GM23338 (cell line): ENCODE measurements around the gene CAMSAP2. TPM values are rescaled to one million over a fixed set of nuclear protein-coding genes. Genes with fewer than 3 reads are reported as not detected.
A peak's percentile ranks its signal among the peaks of the same experiment; 100 is the strongest.

Experiments
- ATAC-seq: fragments of 200-7000 bp; cut with Tn5 transposase; 3 replicates; pipeline ENCODE4 v1.9.1; 2020
- DNase-seq: peaks from one replicate; pipeline ENCODE4 v3.0.0-alpha.2; 2015; ENCODE audit warnings: low spot score
- H2AFZ ChIP-seq: fragments of 200-600 bp; sonication (generic); 2 replicates; pipeline ENCODE4 v1.8.0; 2016; ENCODE audit warnings: antibody characterized with exemption, mild to moderate bottlenecking, moderate library complexity
- H3F3A ChIP-seq: fragments of 200-600 bp; sonication (generic); replicated peaks from 2 replicates; pipeline ENCODE4 v1.8.0; 2017; ENCODE audit warnings: antibody characterized with exemption, mixed run types, low read depth
- H3K27ac ChIP-seq: fragments of 200-600 bp; sonication (generic); 2 replicates; pipeline ENCODE4 v1.6.1; 2016; ENCODE audit warnings: low read depth
- H3K27me3 ChIP-seq: fragments of 200-600 bp; sonication (generic); 2 replicates; pipeline ENCODE4 v1.8.0; 2016; ENCODE audit warnings: mild to moderate bottlenecking, mixed run types, moderate library complexity; ENCODE audit not compliant: insufficient read depth
- H3K36me3 ChIP-seq: fragments of 200-600 bp; sonication (generic); 2 replicates; pipeline ENCODE4 v1.8.0; 2016; ENCODE audit warnings: mild to moderate bottlenecking; ENCODE audit not compliant: insufficient read depth
- H3K4me1 ChIP-seq: fragments of 200-600 bp; sonication (generic); 2 replicates; pipeline ENCODE4 v1.8.0; 2016; ENCODE audit warnings: mild to moderate bottlenecking, moderate library complexity; ENCODE audit not compliant: insufficient read depth
- H3K4me2 ChIP-seq: fragments of 200-600 bp; sonication (generic); 2 replicates; pipeline ENCODE4 v1.7.1; 2017; ENCODE audit warnings: mixed run types
- H3K4me3 ChIP-seq: fragments of 200-600 bp; sonication (generic); 2 replicates; pipeline ENCODE4 v1.6.1; 2016; ENCODE audit warnings: mixed run types
- H3K79me2 ChIP-seq: fragments of 200-600 bp; sonication (generic); replicated peaks from 2 replicates; pipeline ENCODE4 v1.8.0; 2017; ENCODE audit warnings: mild to moderate bottlenecking; ENCODE audit not compliant: insufficient read depth
- H3K9me2 ChIP-seq: fragments of 200-600 bp; sonication (generic); 2 replicates; pipeline ENCODE4 v1.8.0; 2017; ENCODE audit not compliant: insufficient read depth
- H4K20me1 ChIP-seq: fragments of 200-600 bp; sonication (generic); replicated peaks from 2 replicates; pipeline ENCODE4 v1.8.0; 2017; ENCODE audit warnings: mild to moderate bottlenecking; ENCODE audit not compliant: insufficient read depth
- H3K27ac Mint-ChIP-seq: 2 replicates; pipeline ENCODE4 v1.8.0; 2020; ENCODE audit warnings: inconsistent platforms, mild to moderate bottlenecking, moderate library complexity, mixed read lengths
- H3K27me3 Mint-ChIP-seq: 3 replicates; pipeline ENCODE4 v1.8.0; 2022; ENCODE audit warnings: low read depth, mild to moderate bottlenecking, moderate library complexity, mixed read lengths, inconsistent platforms; ENCODE audit not compliant: insufficient read depth, poor library complexity
- H3K36me3 Mint-ChIP-seq: 3 replicates; pipeline ENCODE4 v1.8.0; 2021; ENCODE audit warnings: low read depth, mild to moderate bottlenecking, inconsistent platforms, moderate library complexity, mixed read lengths
- H3K4me1 Mint-ChIP-seq: 3 replicates; pipeline ENCODE4 v1.8.0; 2020; ENCODE audit warnings: mild to moderate bottlenecking, inconsistent platforms, mixed read lengths
- H3K4me3 Mint-ChIP-seq: 3 replicates; pipeline ENCODE4 v1.8.0; 2021; ENCODE audit warnings: moderate library complexity, mild to moderate bottlenecking, inconsistent platforms, mixed read lengths
- H3K9me3 Mint-ChIP-seq: 3 replicates; pipeline ENCODE4 v1.8.0; 2020; ENCODE audit warnings: moderate library complexity, mild to moderate bottlenecking, inconsistent platforms, mixed read lengths
- CREB1 ChIP-seq: fragments of 250-450 bp; sonication (Bioruptor Pico); IDR thresholded peaks from 2 replicates; pipeline ENCODE4 v1.5.0; 2020; ENCODE audit warnings: low read depth, mild to moderate bottlenecking, moderate library complexity
- NANOG ChIP-seq: IDR thresholded peaks from 2 replicates; pipeline ENCODE4 v1.6.1; 2016; ENCODE audit warnings: antibody characterized with exemption, borderline replicate concordance
- POLR2AphosphoS5 ChIP-seq: IDR thresholded peaks from 2 replicates; pipeline ENCODE4 v1.6.1; 2016; ENCODE audit warnings: antibody characterized with exemption, low read depth
- REST ChIP-seq: IDR thresholded peaks from one replicate; pipeline ENCODE4 v1.6.1; 2018; ENCODE audit warnings: antibody characterized with exemption; ENCODE audit not compliant: unreplicated experiment
- STAT1 ChIP-seq: IDR thresholded peaks from one replicate; pipeline ENCODE4 v1.6.1; 2016; ENCODE audit warnings: antibody characterized with exemption; ENCODE audit not compliant: unreplicated experiment
- ZNF114 ChIP-seq: fragments of 250-450 bp; sonication (Bioruptor Pico); IDR thresholded peaks from 2 replicates; pipeline ENCODE4 v1.5.0; 2020; ENCODE audit warnings: mild to moderate bottlenecking, moderate library complexity
- ZNF331 ChIP-seq: fragments of 250-450 bp; sonication (Bioruptor Pico); IDR thresholded peaks from 2 replicates; pipeline ENCODE4 v1.5.0; 2020; ENCODE audit warnings: low read depth, mild to moderate bottlenecking, moderate library complexity
- polyA plus RNA-seq: library from polyadenylated mRNA; unstranded; fragments of >200 nt; fragmentation: Nextera tagmentation; extraction: Ambion mirVana; gene quantifications from 2 replicates; pipeline ENCODE4 v1.2.1, GENCODE V29; 2016
- total RNA-seq: library from RNA; depleted of rRNA; stranded (reverse); fragments of >200 nt; shearing (Covaris generic); gene quantifications from 2 replicates; pipeline ENCODE4 v1.2.3, GENCODE V29; 2014
- TF ChIP-seq, protein P1 (sequence below): fragments of 250-450 bp; sonication (Bioruptor Pico); IDR thresholded peaks from 2 replicates; pipeline ENCODE4 v1.5.0; 2020; ENCODE audit warnings: mild to moderate bottlenecking, moderate library complexity

CAMSAP2 gene
- total and polyA plus RNA-seq, 2 experiments from 2014 or later = 9.1 to 21.3 TPM

DNA sequence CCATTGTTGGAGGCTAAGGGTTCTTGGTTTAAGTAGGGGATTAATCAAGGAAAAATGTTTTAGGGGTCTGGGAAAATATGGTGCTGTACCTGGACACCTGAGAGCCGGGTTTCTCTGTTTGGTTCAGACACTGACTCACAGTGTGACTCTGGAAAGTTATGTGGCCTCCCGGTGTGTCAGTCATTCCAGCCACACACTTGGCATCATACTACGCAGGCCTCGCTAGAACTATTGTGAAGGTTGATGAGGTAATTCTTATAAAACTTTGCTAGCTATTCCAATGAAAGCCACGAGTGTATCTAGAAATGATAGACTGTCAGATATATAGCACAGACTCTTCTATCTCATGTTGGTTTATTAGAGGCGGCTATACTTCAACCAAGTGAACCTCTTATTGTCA, 4.8 kb upstream of the CAMSAP2 start (continued):
- TF ChIP-seq REST (no peak), NANOG (no peak), POLR2AphosphoS5 (no peak)

DNA sequence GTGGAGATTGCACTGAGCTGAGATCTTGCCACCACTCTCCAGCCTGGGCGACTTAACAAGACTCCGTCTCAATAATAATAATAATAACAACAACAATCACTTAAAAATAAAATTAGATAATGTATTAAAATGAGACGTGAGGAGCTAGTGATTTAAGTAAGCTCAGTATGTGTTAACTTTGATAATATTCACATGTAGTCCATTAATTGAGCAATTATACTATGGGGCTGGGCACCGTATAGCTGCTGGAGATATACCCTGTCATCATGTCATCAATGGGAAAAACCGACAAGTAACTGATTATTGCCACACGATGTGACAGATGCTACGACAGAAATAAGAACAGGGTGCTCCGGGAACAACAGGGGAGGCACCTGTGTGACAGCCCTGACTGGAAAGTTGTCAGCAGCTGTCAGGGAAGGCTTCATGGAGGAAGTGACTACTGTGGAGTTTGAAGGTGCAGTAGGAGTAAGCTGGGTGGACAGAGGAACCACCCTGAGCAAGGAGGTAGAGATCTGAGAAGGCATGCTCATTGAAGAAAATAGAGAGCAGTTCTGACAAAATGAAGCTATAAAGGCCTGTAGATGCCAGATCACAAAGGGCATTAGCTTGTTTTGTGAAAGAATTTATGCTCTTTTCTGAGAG, 924 bp upstream of the CAMSAP2 start:
- Mint-ChIP-seq H3K9me3 (no peaks in the 10 kb centered on the region), H3K4me1 (peaks cover 33% of the 10 kb centered on the region; the same call in 2 of the 3 replicates), H3K36me3 (no peaks in the 10 kb centered on the region; the same call in 2 of the 3 replicates), H3K27ac (no peak overlapping the region), H3K4me3 (peak overlapping the region; percentile 99), H3K27me3 (peaks cover 5% of the 10 kb centered on the region)
- no peak for TF ChIP-seq ZNF114 (CRISPR knock-in tag)
- no peak for TF ChIP-seq ZNF331 (CRISPR knock-in tag)
- no peaks in the 10 kb centered on the region for H3F3A ChIP-seq
- no peak overlapping the region for H3K27ac ChIP-seq
- peak overlapping the region; percentile 100 for H2AFZ ChIP-seq
- ATAC-seq = no peak
- DNase-seq = peak; percentile 8
- peaks cover 19% of the 10 kb centered on the region for H4K20me1 ChIP-seq
- peaks cover 23% of the 10 kb centered on the region; the same call in 1 of the 2 replicates for H3K4me1 ChIP-seq
- H3K4me3 ChIP-seq = peak overlapping the region; percentile 98
- peak overlapping the region; percentile 97 for H3K4me2 ChIP-seq
- H3K79me2 ChIP-seq = peaks cover 31% of the 10 kb centered on the region
- no peaks in the 10 kb centered on the region for H3K9me2 ChIP-seq
- peaks cover 17% of the 10 kb centered on the region; the same call in 1 of the 2 replicates for H3K27me3 ChIP-seq
- no peaks in the 10 kb centered on the region for H3K36me3 ChIP-seq

DNA sequence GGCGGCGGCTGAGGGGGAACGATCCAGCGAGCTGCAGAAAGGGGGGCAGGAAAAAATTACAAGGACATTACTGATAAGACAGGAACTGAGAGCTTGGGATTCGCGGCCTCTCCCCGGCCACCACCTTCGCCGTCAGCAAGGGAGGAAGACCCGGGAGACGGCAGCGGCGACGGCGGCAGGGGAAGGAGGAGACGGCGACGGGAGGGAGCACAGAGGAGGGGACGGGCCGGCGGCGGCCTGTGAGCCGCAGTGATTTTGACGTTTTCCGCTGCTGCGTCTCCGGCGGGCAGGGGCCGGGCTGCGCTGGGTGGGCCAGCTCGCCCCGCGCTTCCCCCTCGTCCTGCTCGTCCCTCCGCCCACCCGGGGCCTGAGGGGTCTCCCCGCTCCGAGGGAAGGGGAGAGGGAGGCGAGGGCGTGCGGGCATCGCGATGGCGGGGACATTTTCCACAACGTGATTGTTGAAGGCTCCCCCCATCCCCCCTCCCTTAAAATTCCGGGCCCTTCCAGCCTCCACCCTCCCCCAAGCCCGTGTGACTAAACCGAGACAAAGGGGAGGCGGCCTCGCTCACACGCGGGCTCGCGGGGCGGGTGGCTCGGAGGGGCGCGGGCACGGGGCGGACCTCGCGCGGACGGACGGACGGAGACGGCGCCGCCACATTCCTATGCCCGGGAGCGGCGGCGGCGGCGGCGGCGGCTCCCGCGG, 407 bp downstream of the CAMSAP2 start:
- peak overlapping the region; percentile 99 for H3K4me2 ChIP-seq
- peaks cover 44% of the 10 kb centered on the region for H3K79me2 ChIP-seq
- TF ChIP-seq POLR2AphosphoS5 (peak; percentile 87), ZNF331 (CRISPR knock-in tag) (no peak), CREB1 (CRISPR knock-in tag) (no peak), NANOG (no peak), STAT1 (no peak), ZNF114 (CRISPR knock-in tag) (no peak)
- TF ChIP-seq, protein P1, sequence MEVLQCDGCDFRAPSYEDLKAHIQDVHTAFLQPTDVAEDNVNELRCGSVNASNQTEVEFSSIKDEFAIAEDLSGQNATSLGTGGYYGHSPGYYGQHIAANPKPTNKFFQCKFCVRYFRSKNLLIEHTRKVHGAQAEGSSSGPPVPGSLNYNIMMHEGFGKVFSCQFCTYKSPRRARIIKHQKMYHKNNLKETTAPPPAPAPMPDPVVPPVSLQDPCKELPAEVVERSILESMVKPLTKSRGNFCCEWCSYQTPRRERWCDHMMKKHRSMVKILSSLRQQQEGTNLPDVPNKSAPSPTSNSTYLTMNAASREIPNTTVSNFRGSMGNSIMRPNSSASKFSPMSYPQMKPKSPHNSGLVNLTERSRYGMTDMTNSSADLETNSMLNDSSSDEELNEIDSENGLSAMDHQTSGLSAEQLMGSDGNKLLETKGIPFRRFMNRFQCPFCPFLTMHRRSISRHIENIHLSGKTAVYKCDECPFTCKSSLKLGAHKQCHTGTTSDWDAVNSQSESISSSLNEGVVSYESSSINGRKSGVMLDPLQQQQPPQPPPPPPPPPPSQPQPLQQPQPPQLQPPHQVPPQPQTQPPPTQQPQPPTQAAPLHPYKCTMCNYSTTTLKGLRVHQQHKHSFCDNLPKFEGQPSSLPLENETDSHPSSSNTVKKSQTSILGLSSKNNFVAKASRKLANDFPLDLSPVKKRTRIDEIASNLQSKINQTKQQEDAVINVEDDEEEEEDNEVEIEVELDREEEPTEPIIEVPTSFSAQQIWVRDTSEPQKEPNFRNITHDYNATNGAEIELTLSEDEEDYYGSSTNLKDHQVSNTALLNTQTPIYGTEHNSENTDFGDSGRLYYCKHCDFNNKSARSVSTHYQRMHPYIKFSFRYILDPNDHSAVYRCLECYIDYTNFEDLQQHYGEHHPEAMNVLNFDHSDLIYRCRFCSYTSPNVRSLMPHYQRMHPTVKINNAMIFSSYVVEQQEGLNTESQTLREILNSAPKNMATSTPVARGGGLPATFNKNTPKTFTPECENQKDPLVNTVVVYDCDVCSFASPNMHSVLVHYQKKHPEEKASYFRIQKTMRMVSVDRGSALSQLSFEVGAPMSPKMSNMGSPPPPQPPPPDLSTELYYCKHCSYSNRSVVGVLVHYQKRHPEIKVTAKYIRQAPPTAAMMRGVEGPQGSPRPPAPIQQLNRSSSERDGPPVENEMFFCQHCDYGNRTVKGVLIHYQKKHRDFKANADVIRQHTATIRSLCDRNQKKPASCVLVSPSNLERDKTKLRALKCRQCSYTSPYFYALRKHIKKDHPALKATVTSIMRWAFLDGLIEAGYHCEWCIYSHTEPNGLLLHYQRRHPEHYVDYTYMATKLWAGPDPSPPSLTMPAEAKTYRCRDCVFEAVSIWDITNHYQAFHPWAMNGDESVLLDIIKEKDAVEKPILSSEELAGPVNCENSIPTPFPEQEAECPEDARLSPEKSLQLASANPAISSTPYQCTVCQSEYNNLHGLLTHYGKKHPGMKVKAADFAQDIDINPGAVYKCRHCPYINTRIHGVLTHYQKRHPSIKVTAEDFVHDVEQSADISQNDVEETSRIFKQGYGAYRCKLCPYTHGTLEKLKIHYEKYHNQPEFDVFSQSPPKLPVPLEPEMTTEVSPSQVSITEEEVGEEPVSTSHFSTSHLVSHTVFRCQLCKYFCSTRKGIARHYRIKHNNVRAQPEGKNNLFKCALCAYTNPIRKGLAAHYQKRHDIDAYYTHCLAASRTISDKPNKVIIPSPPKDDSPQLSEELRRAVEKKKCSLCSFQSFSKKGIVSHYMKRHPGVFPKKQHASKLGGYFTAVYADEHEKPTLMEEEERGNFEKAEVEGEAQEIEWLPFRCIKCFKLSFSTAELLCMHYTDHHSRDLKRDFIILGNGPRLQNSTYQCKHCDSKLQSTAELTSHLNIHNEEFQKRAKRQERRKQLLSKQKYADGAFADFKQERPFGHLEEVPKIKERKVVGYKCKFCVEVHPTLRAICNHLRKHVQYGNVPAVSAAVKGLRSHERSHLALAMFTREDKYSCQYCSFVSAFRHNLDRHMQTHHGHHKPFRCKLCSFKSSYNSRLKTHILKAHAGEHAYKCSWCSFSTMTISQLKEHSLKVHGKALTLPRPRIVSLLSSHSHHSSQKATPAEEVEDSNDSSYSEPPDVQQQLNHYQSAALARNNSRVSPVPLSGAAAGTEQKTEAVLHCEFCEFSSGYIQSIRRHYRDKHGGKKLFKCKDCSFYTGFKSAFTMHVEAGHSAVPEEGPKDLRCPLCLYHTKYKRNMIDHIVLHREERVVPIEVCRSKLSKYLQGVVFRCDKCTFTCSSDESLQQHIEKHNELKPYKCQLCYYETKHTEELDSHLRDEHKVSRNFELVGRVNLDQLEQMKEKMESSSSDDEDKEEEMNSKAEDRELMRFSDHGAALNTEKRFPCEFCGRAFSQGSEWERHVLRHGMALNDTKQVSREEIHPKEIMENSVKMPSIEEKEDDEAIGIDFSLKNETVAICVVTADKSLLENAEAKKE (CRISPR knock-in tag) = no peak
- peak overlapping the region; percentile 99 for H3K27ac Mint-ChIP-seq
- peak overlapping the region; percentile 79 for H2AFZ ChIP-seq
- H3K36me3 ChIP-seq = no peaks in the 10 kb centered on the region
- H3K4me3 ChIP-seq = peak overlapping the region; percentile 98
- peak; percentile 77 for DNase-seq
- peak; percentile 86 for ATAC-seq
- H3K9me3 Mint-ChIP-seq = no peaks in the 10 kb centered on the region
- H3K4me3 Mint-ChIP-seq = peak overlapping the region; percentile 99
- peaks cover 19% of the 10 kb centered on the region for H4K20me1 ChIP-seq
- H3K27me3 Mint-ChIP-seq = peaks cover 5% of the 10 kb centered on the region
- H3K27me3 ChIP-seq = peaks cover 17% of the 10 kb centered on the region; the same call in 1 of the 2 replicates
- H3K9me2 ChIP-seq = no peaks in the 10 kb centered on the region
- H3K27ac ChIP-seq = peak overlapping the region; percentile 98
- H3K4me1 Mint-ChIP-seq = peaks cover 30% of the 10 kb centered on the region; the same call in 2 of the 3 replicates
- no peaks in the 10 kb centered on the region for H3F3A ChIP-seq
- no peaks in the 10 kb centered on the region; the same call in 2 of the 3 replicates for H3K36me3 Mint-ChIP-seq
- H3K4me1 ChIP-seq = peaks cover 23% of the 10 kb centered on the region; the same call in 1 of the 2 replicates
